Fibroblast of lung (primary cell): ENCODE measurements around the gene PLXNA4. TPM values are rescaled to one million over a fixed set of nuclear protein-coding genes. Genes with fewer than 3 reads are reported as not detected.

Experiments
- DNase-seq, 2 donors: peaks; one replicate each; pipeline versions ENCODE4 v3.0.0 to v3.0.0-alpha.2; 2010; ENCODE audit warnings: low read depth in 2 of 2
- H2AFZ ChIP-seq: 2 replicates; pipeline ENCODE4 v1.5.1; 2012; ENCODE audit warnings: low read length, control low read depth, inconsistent platforms
- H3K27ac ChIP-seq: 2 replicates; pipeline ENCODE4 v1.5.1; 2011; ENCODE audit warnings: low read length, control low read depth; ENCODE audit not compliant: insufficient read depth
- H3K27me3 ChIP-seq: 2 replicates; pipeline ENCODE4 v1.5.1; 2011; ENCODE audit warnings: mild to moderate bottlenecking, low read length; ENCODE audit not compliant: control insufficient read depth, insufficient read depth
- H3K36me3 ChIP-seq: 2 replicates; pipeline ENCODE4 v1.5.1; 2011; ENCODE audit warnings: low read length; ENCODE audit not compliant: control insufficient read depth, insufficient read depth
- H3K4me1 ChIP-seq: 2 replicates; pipeline ENCODE4 v1.5.1; 2011; ENCODE audit warnings: low read length; ENCODE audit not compliant: control insufficient read depth, insufficient read depth; ENCODE audit errors: extremely low read depth
- H3K4me2 ChIP-seq: 2 replicates; pipeline ENCODE4 v1.5.1; 2011; ENCODE audit warnings: low read length, control low read depth; ENCODE audit not compliant: insufficient read depth; ENCODE audit errors: extremely low read depth
- H3K4me3 ChIP-seq, 4 experiments: fragments of 200-600 bp in 1 of 4; sonication (generic) in 1 of 4; replicated peaks in 1 of 4; 2 replicates each; pipeline ENCODE4 v1.5.1; 2011 to 2016; ENCODE audit warnings: low read length in 4 of 4, low read depth in 3 of 4, mild to moderate bottlenecking in 3 of 4, control low read depth in 2 of 4, inconsistent platforms in 1 of 4, mixed read lengths in 1 of 4; ENCODE audit not compliant: insufficient read depth in 1 of 4; ENCODE audit errors: control extremely low read depth in 1 of 4
- H3K79me2 ChIP-seq: 2 replicates; pipeline ENCODE4 v1.5.1; 2012; ENCODE audit warnings: mild to moderate bottlenecking, low read length, inconsistent platforms; ENCODE audit not compliant: control insufficient read depth, insufficient read depth
- H3K9ac ChIP-seq: 2 replicates; pipeline ENCODE4 v1.5.1; 2011; ENCODE audit warnings: mild to moderate bottlenecking, low read length, control low read depth; ENCODE audit not compliant: insufficient read depth
- H3K9me3 ChIP-seq: 2 replicates; pipeline ENCODE4 v1.5.1; 2012; ENCODE audit warnings: low read depth, low read length; ENCODE audit not compliant: control insufficient read depth, insufficient read depth
- H4K20me1 ChIP-seq: 2 replicates; pipeline ENCODE4 v1.5.1; 2011; ENCODE audit warnings: low read length; ENCODE audit not compliant: control insufficient read depth, insufficient read depth; ENCODE audit errors: extremely low read depth
- EZH2 ChIP-seq: IDR thresholded peaks from 2 replicates; pipeline ENCODE4 v1.5.1; 2012; ENCODE audit warnings: low read length, control low read depth, mild to moderate bottlenecking; ENCODE audit errors: missing control alignments
- polyA plus RNA-seq, 2 donors: library from polyadenylated mRNA; depleted of rRNA in 1 of 2; stranded (reverse) in 1 of 2; unstranded in 1 of 2; fragments of >200 nt; gene quantifications; 2 replicates each; pipeline ENCODE4 v1.2.1, GENCODE V29; 2011 to 2012; ENCODE audit warnings: missing spikeins in 1 of 2
- total RNA-seq: library from RNA; depleted of rRNA; stranded (reverse); fragments of >200 nt; gene quantifications from 2 replicates; pipeline ENCODE4 v1.2.1, GENCODE V29; 2014
- TF ChIP-seq, protein P1 (sequence below), 2 donors: IDR thresholded peaks in 1 of 2; conservative IDR thresholded peaks in 1 of 2; 1 replicate in 1 of 2; 2 replicates in 1 of 2; pipeline ENCODE4 v1.5.1; 2011 to 2012; ENCODE audit warnings: low read length in 2 of 2, control low read depth in 1 of 2, inconsistent platforms in 1 of 2, low read depth in 1 of 2, mild to moderate bottlenecking in 1 of 2

PLXNA4 gene
- total and polyA plus RNA-seq, 2 donors (not counting 1 experiment from before 2014, with no cell fraction given): 1.2 to 1.5 TPM

DNA sequence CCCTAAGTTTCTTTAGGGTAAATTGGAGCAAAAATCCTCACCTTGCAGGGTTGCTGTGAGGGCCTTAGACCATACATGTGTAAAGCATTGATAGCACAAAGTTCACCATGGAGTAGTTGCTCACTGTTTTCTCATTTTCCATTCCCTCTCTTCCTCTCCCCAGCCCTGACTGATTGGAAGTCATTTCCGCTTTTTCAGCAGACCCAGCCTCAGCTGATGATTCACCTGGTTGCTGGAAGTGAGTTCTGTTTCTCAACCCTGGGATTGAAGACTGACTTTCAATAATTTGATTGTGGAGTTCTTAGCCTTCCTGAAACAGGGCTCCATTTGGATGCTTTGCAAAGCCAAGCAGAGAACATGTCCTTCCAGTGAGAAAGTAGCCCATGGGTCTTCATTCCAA is 107.0 kb downstream of the PLXNA4 start:
- no peak overlapping the region for H3K4me2 ChIP-seq
- TF ChIP-seq, protein P1, sequence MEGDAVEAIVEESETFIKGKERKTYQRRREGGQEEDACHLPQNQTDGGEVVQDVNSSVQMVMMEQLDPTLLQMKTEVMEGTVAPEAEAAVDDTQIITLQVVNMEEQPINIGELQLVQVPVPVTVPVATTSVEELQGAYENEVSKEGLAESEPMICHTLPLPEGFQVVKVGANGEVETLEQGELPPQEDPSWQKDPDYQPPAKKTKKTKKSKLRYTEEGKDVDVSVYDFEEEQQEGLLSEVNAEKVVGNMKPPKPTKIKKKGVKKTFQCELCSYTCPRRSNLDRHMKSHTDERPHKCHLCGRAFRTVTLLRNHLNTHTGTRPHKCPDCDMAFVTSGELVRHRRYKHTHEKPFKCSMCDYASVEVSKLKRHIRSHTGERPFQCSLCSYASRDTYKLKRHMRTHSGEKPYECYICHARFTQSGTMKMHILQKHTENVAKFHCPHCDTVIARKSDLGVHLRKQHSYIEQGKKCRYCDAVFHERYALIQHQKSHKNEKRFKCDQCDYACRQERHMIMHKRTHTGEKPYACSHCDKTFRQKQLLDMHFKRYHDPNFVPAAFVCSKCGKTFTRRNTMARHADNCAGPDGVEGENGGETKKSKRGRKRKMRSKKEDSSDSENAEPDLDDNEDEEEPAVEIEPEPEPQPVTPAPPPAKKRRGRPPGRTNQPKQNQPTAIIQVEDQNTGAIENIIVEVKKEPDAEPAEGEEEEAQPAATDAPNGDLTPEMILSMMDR (conservative IDR thresholded peaks at IDR 0.05 in 1 of 2, IDR thresholded peaks at IDR 0.05 in 1 of 2; ENCODE audit: low read depth in 1 of 2, low read length in 2 of 2): no peak
- no peak for TF ChIP-seq EZH2

DNA sequence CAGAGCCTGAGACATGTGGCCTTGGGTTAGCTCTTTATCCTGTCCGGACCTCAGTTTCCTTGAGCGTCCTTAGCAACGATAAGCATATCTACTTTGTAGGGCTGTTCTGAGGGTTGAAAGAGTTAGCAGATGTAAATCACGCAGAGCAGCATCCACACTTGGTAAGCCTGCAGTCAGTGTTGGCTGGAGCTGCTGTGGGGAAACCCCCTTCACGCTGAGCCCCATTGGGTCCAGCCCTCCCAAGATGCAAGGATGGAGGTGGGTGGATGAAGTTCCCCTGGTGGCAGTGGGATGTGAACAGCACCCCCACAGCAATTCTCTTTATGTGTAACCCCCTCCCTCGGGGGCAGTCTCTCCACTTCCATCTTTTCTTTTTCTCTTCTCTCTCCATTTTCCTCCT is 109.9 kb downstream of the PLXNA4 start:
- DNase-seq: no peak

More for the DNA sequence above, 107.0 kb downstream of the PLXNA4 start:
- Histone ChIP-seq H2AFZ (no peak overlapping the region), H3K27ac (no peak overlapping the region), H3K27me3 (no peaks in the 10 kb centered on the region), H3K9me3 (no peaks in the 10 kb centered on the region), H3K4me3 (no peak overlapping the region), H3K9ac (no peak overlapping the region), H3K4me1 (no peaks in the 10 kb centered on the region), H4K20me1 (no peaks in the 10 kb centered on the region), H3K79me2 (no peaks in the 10 kb centered on the region), H3K36me3 (no peaks in the 10 kb centered on the region)
- DNase-seq: peak in 1 of 2 donors; percentile 54

DNA sequence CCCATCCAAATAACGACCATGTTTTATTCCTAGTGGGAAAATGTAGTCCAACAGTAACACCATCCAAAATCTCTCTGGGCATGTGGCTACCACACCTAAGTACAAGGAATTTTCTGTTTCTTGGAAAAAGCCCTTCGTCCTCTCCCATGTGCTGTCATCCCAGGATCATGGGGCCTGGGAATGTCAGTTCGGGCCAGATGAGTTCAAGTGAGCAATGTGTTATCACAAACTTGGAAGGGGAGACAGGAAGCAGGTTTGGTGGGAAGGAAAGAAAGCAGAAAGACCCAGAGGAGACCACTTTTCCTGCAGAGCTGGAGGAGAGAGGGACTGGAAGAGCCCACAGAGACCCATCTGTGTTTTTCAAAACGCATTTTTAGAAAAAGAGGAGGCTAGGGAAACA is 110.8 kb downstream of the PLXNA4 start:
- no peak for TF ChIP-seq EZH2
- TF ChIP-seq, protein P1 (conservative IDR thresholded peaks at IDR 0.05 in 1 of 2, IDR thresholded peaks at IDR 0.05 in 1 of 2; ENCODE audit: low read depth in 1 of 2, low read length in 2 of 2): no peak
- no peaks in the 10 kb centered on the region for H3K4me1 ChIP-seq
- no peak overlapping the region for H3K4me2 ChIP-seq
- no peaks in the 10 kb centered on the region for H3K27me3 ChIP-seq
- H3K36me3 ChIP-seq: no peaks in the 10 kb centered on the region
- H3K79me2 ChIP-seq: no peaks in the 10 kb centered on the region
- H3K4me3 ChIP-seq: no peak overlapping the region
- H4K20me1 ChIP-seq: no peaks in the 10 kb centered on the region
- H2AFZ ChIP-seq: no peak overlapping the region
- no peak overlapping the region for H3K9ac ChIP-seq
- DNase-seq: no peak
- H3K27ac ChIP-seq: no peak overlapping the region
- H3K9me3 ChIP-seq: no peaks in the 10 kb centered on the region

More for the DNA sequence above, 109.9 kb downstream of the PLXNA4 start:
- no peaks in the 10 kb centered on the region for H3K79me2 ChIP-seq
- H3K27me3 ChIP-seq: no peaks in the 10 kb centered on the region
- no peaks in the 10 kb centered on the region for H3K9me3 ChIP-seq
- no peak overlapping the region for H3K9ac ChIP-seq
- H4K20me1 ChIP-seq: no peaks in the 10 kb centered on the region
- no peaks in the 10 kb centered on the region for H3K4me1 ChIP-seq
- H3K27ac ChIP-seq: no peak overlapping the region
- no peak overlapping the region for H3K4me2 ChIP-seq
- no peak overlapping the region for H3K4me3 ChIP-seq
- H2AFZ ChIP-seq: no peak overlapping the region
- TF ChIP-seq, protein P1 (conservative IDR thresholded peaks at IDR 0.05 in 1 of 2, IDR thresholded peaks at IDR 0.05 in 1 of 2; ENCODE audit: low read depth in 1 of 2, low read length in 2 of 2): no peak
- TF ChIP-seq EZH2: no peak
- no peaks in the 10 kb centered on the region for H3K36me3 ChIP-seq
